ENCODE data around the gene HOXB7. TPM values are rescaled to one million over a fixed set of nuclear protein-coding genes. Genes with fewer than 3 reads are reported as not detected.

HOXB7 gene
- total and polyA plus RNA-seq, 2 experiments from 2014 or later: 11.1 to 18.9 TPM

DNA sequence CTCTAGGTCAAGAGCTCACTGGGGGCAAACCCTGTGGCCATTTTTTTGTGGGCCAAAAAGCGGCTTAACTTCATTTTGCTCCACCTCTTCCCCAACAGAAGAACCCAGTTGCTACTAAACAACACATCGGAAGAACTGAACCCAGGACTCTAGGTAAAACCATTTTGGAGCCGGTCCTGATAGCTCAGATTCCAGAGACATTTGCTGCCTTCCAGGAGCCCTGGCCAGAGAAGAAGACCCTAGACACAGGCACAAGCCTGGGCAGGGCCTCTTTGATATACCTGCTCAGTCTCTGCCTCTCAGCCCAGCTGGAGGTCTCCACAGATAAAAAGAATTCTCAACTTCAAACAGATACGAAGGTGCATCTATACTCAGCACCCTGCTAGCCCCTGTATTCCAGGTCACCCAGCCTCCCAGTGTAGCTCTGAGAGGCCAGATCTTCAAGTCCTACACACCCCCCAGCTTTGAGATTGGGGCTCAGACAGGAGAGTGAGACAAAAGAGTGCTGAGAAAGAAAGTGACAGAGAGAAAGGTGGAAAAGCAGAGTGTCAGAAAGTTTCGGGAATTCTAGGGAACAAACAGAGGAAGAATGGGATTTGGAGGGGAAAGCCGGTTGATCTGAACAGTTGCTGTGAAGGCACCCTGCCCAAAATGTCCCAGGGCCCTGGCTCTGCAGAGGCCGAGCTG lies 21.9 kb upstream of the HOXB7 start:
- no peaks in the 10 kb centered on the region for H3K9me2 ChIP-seq (ENCODE audit: insufficient read depth)
- no peaks in the 10 kb centered on the region for H3K36me3 ChIP-seq (ENCODE audit: low read depth)
- H3K27me3 ChIP-seq (replicated peaks; ENCODE audit: insufficient read depth): peaks cover 91% of the 10 kb centered on the region
- no peak overlapping the region for H2AFZ ChIP-seq
- no peaks in the 10 kb centered on the region for H3K9me3 ChIP-seq (ENCODE audit: low read depth)
- H3K4me2 ChIP-seq (ENCODE audit: unreplicated experiment): no peak overlapping the region
- H3K4me3 ChIP-seq: no peak overlapping the region
- H3K27ac ChIP-seq: no peak overlapping the region
- peaks cover 11% of the 10 kb centered on the region for H3F3A ChIP-seq (ENCODE audit: insufficient read depth)
- no peak overlapping the region for H3K9ac ChIP-seq
- 0 out of 2 replicates have a peak, but pooled peaks cover 4% of the 10 kb centered on the region for H3K4me1 ChIP-seq (ENCODE audit: insufficient read depth)
- H3K79me2 ChIP-seq (ENCODE audit: insufficient read depth): no peaks in the 10 kb centered on the region
- no peaks in the 10 kb centered on the region for H4K20me1 ChIP-seq (ENCODE audit: insufficient read depth)
- DNase-seq: no peak
- WGBS, 2 experiments (ENCODE audit: low coverage in 1 of 2, low lambda C conversion rate in 2 of 2, missing lambda C conversion rate in 2 of 2): 21 to 27% methylated on average over 7 of the region's 7 CpGs
- in situ Hi-C loops (cut with MboI): no loop called here
- TF ChIP-seq EZH2phosphoT487 (IDR thresholded peaks at IDR 0.05; ENCODE audit: insufficient read depth, low read depth) (peak; percentile 62; the same call in 1 of the 2 replicates), EZH2 (IDR thresholded peaks at IDR 0.05; ENCODE audit: insufficient read depth, poor library complexity, severe bottlenecking) (peak; percentile 29)

DNA sequence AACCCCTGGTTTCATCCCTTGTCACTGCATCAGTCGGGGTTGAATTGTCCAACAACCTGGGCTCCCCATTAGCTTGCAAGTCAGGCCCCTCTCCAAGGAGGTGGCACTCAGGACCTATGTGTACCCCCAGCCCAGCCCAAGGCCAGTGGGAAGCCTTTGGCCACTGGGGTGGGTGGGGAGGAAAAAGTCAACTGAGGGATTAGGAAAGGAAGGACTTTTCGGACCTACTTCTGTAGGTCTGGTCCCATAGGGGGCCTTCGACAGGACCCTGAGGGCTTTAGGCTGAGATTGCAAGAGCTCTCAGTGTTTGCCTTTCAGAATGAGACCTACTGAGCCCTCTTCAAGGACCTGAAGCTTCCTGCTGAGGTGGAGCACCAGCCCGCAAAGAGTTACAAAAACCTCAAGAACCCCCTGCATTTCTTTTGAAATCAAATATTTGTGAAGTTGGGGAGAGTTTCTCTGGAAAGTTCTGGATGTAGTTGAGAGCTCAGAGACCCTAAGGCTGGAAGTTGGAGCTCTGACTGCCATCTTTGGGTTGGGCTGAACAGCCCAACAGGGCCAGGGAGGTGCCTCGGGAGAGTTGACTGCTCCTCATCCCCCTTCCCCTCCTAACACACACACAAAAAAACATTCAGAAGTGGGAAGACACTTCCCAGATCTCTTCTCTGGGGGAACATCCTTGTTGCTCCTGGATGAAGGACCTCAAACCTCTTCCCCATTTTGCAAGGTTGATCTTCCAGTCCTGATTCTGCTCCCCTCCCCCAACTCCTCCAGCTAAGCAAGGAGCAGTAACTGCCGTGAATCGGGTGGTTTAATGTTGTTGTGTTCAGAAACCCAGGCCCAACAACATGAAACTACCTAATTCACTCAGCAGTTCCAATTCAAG lies 21.1 kb upstream of the HOXB7 start:
- H3K4me3 ChIP-seq: no peak overlapping the region
- peaks cover 97% of the 10 kb centered on the region for H3K27me3 ChIP-seq (replicated peaks; ENCODE audit: insufficient read depth)
- in situ Hi-C loops (cut with MboI): no loop called here

DNA sequence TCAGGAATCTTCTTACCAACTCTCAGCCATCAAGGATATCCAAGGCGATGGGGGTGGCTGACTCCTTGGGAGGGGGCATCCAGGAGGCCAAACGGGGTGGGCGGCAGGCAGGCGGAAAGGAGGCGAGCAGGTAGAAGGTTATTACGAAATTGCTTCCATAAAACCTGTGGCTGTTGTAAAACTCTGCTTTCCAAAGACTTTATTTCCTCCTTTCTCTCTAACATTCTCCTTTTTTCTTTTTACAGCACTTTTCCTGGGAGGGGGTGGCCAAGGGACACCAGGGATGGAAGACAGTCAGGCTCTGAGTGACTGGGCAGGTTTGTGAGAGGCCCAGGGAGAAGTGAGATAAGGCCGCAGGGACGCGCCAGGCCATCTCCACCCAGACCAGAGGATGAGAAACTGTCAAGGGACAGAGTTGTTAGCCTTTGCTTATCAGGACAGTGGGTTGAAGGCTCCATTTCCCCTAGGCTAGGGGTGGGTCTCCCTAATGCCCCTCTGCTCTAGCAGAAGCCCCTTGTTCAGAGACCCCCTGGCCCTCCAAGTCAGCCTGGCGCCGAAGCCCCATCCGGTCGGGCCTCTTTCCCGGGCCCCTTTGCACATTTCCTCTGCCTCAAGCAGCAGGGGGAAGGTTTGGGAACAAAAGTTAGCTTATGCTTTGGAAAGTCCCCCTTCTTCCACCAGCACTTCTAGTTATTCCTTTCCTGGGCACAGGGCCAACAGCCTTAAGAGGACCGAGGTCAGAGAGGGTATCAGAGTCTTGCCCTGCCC lies 20.3 kb upstream of the HOXB7 start:
- TF ChIP-seq EZH2phosphoT487 (IDR thresholded peaks at IDR 0.05; ENCODE audit: insufficient read depth, low read depth): no peak
- TF ChIP-seq EZH2 (IDR thresholded peaks at IDR 0.05; ENCODE audit: insufficient read depth, poor library complexity, severe bottlenecking): no peak
- WGBS, 2 experiments (ENCODE audit: low coverage in 1 of 2, low lambda C conversion rate in 2 of 2, missing lambda C conversion rate in 2 of 2): 16 to 17% methylated on average over 15 of the region's 15 CpGs
- DNase-seq: no peak
- no peaks in the 10 kb centered on the region for H3K9me3 ChIP-seq (ENCODE audit: low read depth)
- H3K27me3 ChIP-seq (replicated peaks; ENCODE audit: insufficient read depth): peaks cover 98% of the 10 kb centered on the region
- no peak overlapping the region for H3K4me2 ChIP-seq (ENCODE audit: unreplicated experiment)
- no peak overlapping the region for H3K9ac ChIP-seq
- no peak overlapping the region for H2AFZ ChIP-seq
- H3K79me2 ChIP-seq (ENCODE audit: insufficient read depth): no peaks in the 10 kb centered on the region
- H3F3A ChIP-seq (ENCODE audit: insufficient read depth): no peaks in the 10 kb centered on the region
- H3K36me3 ChIP-seq (ENCODE audit: low read depth): no peaks in the 10 kb centered on the region
- H3K4me3 ChIP-seq: no peak overlapping the region
- no peak overlapping the region for H3K27ac ChIP-seq
- no peaks in the 10 kb centered on the region for H3K4me1 ChIP-seq (ENCODE audit: insufficient read depth)
- in situ Hi-C loops (cut with MboI): no loop called here
- no peaks in the 10 kb centered on the region for H3K9me2 ChIP-seq (ENCODE audit: insufficient read depth)
- no peaks in the 10 kb centered on the region for H4K20me1 ChIP-seq (ENCODE audit: insufficient read depth)

More for the DNA sequence above, 21.1 kb upstream of the HOXB7 start:
- H3K9ac ChIP-seq: no peak overlapping the region
- no peak overlapping the region for H2AFZ ChIP-seq
- no peak for DNase-seq
- no peak overlapping the region for H3K4me2 ChIP-seq (ENCODE audit: unreplicated experiment)
- 22 to 30% methylated on average over 7 of the region's 7 CpGs for WGBS, 2 experiments (ENCODE audit: low coverage in 1 of 2, low lambda C conversion rate in 2 of 2, missing lambda C conversion rate in 2 of 2)
- peaks cover 3% of the 10 kb centered on the region; the same call in 1 of the 2 replicates for H3F3A ChIP-seq (ENCODE audit: insufficient read depth)
- no peak overlapping the region for H3K27ac ChIP-seq
- H3K79me2 ChIP-seq (ENCODE audit: insufficient read depth): no peaks in the 10 kb centered on the region
- H3K9me2 ChIP-seq (ENCODE audit: insufficient read depth): no peaks in the 10 kb centered on the region
- H3K36me3 ChIP-seq (ENCODE audit: low read depth): no peaks in the 10 kb centered on the region
- TF ChIP-seq EZH2 (IDR thresholded peaks at IDR 0.05; ENCODE audit: insufficient read depth, poor library complexity, severe bottlenecking): peak; percentile 67
- TF ChIP-seq EZH2phosphoT487 (IDR thresholded peaks at IDR 0.05; ENCODE audit: insufficient read depth, low read depth): peak; percentile 51; the same call in 1 of the 2 replicates
- H3K9me3 ChIP-seq (ENCODE audit: low read depth): no peaks in the 10 kb centered on the region
- no peaks in the 10 kb centered on the region for H4K20me1 ChIP-seq (ENCODE audit: insufficient read depth)
- H3K4me1 ChIP-seq (ENCODE audit: insufficient read depth): no peaks in the 10 kb centered on the region

Data from GM23248 (cell line).